Measurements from ENCODE around the gene TMEM145.

DNA sequence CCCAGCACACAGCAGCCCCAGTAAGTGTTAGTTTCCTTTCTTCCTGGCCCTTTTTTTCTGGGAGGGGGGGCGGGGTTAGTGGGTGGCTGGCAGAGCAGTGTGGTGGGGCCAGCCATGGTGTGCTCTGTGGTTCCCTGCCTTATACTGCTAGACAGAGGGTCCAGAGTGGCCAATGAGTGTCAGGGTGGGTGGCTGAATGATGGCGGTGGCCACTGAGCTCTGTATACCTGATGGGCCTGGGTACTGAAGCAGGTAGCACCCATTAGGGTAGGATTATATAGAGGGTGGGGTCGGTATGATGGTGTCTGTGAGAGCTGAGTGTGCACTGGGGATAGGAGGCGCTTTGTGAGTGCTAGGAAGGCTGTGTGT, 30.3 kb upstream of the TMEM145 start:
- TF ChIP-seq, protein P1, sequence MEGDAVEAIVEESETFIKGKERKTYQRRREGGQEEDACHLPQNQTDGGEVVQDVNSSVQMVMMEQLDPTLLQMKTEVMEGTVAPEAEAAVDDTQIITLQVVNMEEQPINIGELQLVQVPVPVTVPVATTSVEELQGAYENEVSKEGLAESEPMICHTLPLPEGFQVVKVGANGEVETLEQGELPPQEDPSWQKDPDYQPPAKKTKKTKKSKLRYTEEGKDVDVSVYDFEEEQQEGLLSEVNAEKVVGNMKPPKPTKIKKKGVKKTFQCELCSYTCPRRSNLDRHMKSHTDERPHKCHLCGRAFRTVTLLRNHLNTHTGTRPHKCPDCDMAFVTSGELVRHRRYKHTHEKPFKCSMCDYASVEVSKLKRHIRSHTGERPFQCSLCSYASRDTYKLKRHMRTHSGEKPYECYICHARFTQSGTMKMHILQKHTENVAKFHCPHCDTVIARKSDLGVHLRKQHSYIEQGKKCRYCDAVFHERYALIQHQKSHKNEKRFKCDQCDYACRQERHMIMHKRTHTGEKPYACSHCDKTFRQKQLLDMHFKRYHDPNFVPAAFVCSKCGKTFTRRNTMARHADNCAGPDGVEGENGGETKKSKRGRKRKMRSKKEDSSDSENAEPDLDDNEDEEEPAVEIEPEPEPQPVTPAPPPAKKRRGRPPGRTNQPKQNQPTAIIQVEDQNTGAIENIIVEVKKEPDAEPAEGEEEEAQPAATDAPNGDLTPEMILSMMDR (IDR thresholded peaks at IDR 0.05; ENCODE audit: low read length): no peak
- no peak for TF ChIP-seq EZH2 (optimal IDR thresholded peaks at IDR 0.05; ENCODE audit: low read depth, low read length)

Measured in MM.1S (cell line).